Keratinocyte (primary cell): Measurements from ENCODE around the gene C16orf90.

ENCODE experiments used
- EZH2 ChIP-seq: IDR thresholded peaks from one replicate; pipeline ENCODE4 v1.6.1; 2012; ENCODE audit warnings: inconsistent platforms, mild to moderate bottlenecking, low read length, moderate library complexity
- TF ChIP-seq, protein P1 (sequence below), 3 experiments: IDR thresholded peaks in 1 of 3; conservative IDR thresholded peaks in 1 of 3; optimal IDR thresholded peaks in 1 of 3; 2 replicates in 2 of 3; 3 replicates in 1 of 3; pipeline versions ENCODE3 to v1.5.1; 2011; ENCODE audit warnings: low read length in 3 of 3, mild to moderate bottlenecking in 3 of 3, moderate library complexity in 2 of 3, control low read depth in 1 of 3, inconsistent platforms in 1 of 3; ENCODE audit not compliant: insufficient read depth in 2 of 3; ENCODE audit errors: extremely low read depth in 1 of 3

DNA sequence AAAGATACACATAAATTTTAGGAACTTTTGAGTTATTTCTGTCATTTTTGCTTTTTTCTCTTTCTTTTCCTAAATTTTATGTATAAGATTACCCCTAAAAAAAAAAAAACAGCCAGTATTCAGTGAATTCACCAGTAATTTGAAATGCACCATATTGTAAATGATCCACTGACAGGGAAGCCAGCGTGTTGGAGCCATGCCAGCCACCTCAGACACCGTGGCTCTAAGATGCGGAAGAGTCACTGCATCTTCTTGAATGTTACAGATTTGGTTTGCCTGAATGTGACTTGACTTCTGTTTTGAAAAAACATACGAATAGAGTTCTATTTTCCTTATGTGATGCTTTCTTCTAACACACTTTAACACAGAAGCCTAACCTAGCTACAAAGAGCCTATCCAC lies 42.9 kb upstream of the C16orf90 start:
- TF ChIP-seq, protein P1, sequence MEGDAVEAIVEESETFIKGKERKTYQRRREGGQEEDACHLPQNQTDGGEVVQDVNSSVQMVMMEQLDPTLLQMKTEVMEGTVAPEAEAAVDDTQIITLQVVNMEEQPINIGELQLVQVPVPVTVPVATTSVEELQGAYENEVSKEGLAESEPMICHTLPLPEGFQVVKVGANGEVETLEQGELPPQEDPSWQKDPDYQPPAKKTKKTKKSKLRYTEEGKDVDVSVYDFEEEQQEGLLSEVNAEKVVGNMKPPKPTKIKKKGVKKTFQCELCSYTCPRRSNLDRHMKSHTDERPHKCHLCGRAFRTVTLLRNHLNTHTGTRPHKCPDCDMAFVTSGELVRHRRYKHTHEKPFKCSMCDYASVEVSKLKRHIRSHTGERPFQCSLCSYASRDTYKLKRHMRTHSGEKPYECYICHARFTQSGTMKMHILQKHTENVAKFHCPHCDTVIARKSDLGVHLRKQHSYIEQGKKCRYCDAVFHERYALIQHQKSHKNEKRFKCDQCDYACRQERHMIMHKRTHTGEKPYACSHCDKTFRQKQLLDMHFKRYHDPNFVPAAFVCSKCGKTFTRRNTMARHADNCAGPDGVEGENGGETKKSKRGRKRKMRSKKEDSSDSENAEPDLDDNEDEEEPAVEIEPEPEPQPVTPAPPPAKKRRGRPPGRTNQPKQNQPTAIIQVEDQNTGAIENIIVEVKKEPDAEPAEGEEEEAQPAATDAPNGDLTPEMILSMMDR (optimal IDR thresholded peaks at IDR 0.05 in 1 of 3, IDR thresholded peaks at IDR 0.05 in 1 of 3, conservative IDR thresholded peaks at IDR 0.05 in 1 of 3; ENCODE audit: extremely low read depth in 1 of 3, insufficient read depth in 2 of 3, low read length in 3 of 3): no peak
- TF ChIP-seq EZH2: no peak
